A673 (cell line): ENCODE measurements around the gene INTS1. TPM values are rescaled to one million over a fixed set of nuclear protein-coding genes. Genes with fewer than 3 reads are reported as not detected.
"Not testable (repeated sequence)": the region's sequence is repeated elsewhere in the genome, so short reads cannot be mapped to it uniquely, and the experiment has no call there.

ENCODE experiments used
- BruUV-seq: library from RNA; stranded (reverse); fragments of 400-500 nt; replicated peaks from 2 replicates; lab custom pipeline; 2021; lab: Mats Ljungman, UMichigan
- CTCF ChIA-PET: fragments of 300-600 bp; sonication (Branson Sonifier 250); formaldehyde crosslinking; loops from one replicate; lab custom pipeline; 2022; ENCODE audit warnings: antibody characterized with exemption; lab: Charles Lee
- POLR2A ChIA-PET: fragments of 300-600 bp; sonication (Branson Sonifier 250); formaldehyde crosslinking; loops from one replicate; lab custom pipeline; 2022; ENCODE audit warnings: antibody characterized with exemption; ENCODE audit not compliant: low non-redundant PET; lab: Charles Lee
- DNase-seq: peaks from one replicate; pipeline ENCODE4 v3.0.0-alpha.2; 2015; ENCODE audit warnings: low spot score
- H3K27ac ChIP-seq: fragments of 200-600 bp; sonication (generic); 2 replicates; pipeline ENCODE4 v1.5.1; 2016; ENCODE audit warnings: mixed run types, low read depth, mild to moderate bottlenecking, mixed read lengths, antibody characterized with exemption, low read length; ENCODE audit not compliant: poor library complexity, severe bottlenecking
- H3K27me3 ChIP-seq: fragments of 200-600 bp; sonication (generic); replicated peaks from 2 replicates; pipeline ENCODE4 v1.6.1; 2017; ENCODE audit warnings: mixed run types, low read depth, mild to moderate bottlenecking, mixed read lengths, antibody characterized with exemption, low read length; ENCODE audit not compliant: insufficient read depth, poor library complexity
- H3K36me3 ChIP-seq: fragments of 200-600 bp; sonication (generic); 2 replicates; pipeline ENCODE4 v1.6.1; 2016; ENCODE audit warnings: mixed run types, mild to moderate bottlenecking, mixed read lengths, antibody characterized with exemption, low read length; ENCODE audit not compliant: insufficient read depth, poor library complexity, severe bottlenecking
- H3K4me1 ChIP-seq: fragments of 200-600 bp; sonication (generic); 2 replicates; pipeline ENCODE4 v1.6.1; 2017; ENCODE audit warnings: mixed run types, mild to moderate bottlenecking, mixed read lengths, antibody characterized with exemption, low read length; ENCODE audit not compliant: insufficient read depth, poor library complexity, severe bottlenecking
- H3K4me3 ChIP-seq: fragments of 200-600 bp; sonication (generic); 2 replicates; pipeline ENCODE4 v1.5.1; 2016; ENCODE audit warnings: low read depth, mixed run types, mild to moderate bottlenecking, mixed read lengths, low read length; ENCODE audit not compliant: poor library complexity, severe bottlenecking
- H3K9me3 ChIP-seq: fragments of 200-600 bp; sonication (generic); 2 replicates; pipeline ENCODE4 v1.6.1; 2016; ENCODE audit warnings: mixed run types, low read depth, mild to moderate bottlenecking, mixed read lengths, antibody characterized with exemption, low read length; ENCODE audit not compliant: poor library complexity, severe bottlenecking
- CTCF ChIP-seq: fragments of 300-800, 200-600 bp; sonication (generic); conservative IDR thresholded peaks from 2 replicates; pipeline ENCODE4 v1.5.1; 2017; ENCODE audit warnings: low read depth, mild to moderate bottlenecking, antibody characterized with exemption, low read length, moderate library complexity, mixed read lengths
- EZH2 ChIP-seq: fragments of 200-600 bp; sonication (generic); IDR thresholded peaks from 2 replicates; pipeline ENCODE4 v1.6.1; 2017; ENCODE audit warnings: borderline replicate concordance, low read depth, mild to moderate bottlenecking, mixed read lengths, antibody characterized with exemption, low read length; ENCODE audit not compliant: poor library complexity, severe bottlenecking
- intact Hi-C: fragments of 100-400 bp; cut with micrococcal nuclease; formaldehyde crosslinking; loops from one replicate; pipeline ENCODE4 v1.10.0; 2022; ENCODE audit not compliant: unreplicated experiment
- total RNA-seq: library from RNA; stranded (reverse); gene quantifications from 2 replicates; pipeline ENCODE4 v1.2.3, GENCODE V29; 2021

The INTS1 gene
- total RNA-seq, 1 experiment from 2014 or later, result 129 TPM

GRCh38 chr7:1444925-1445322, 59.3 kb downstream of the INTS1 start:
- DNase-seq, result no peak
- CTCF ChIA-PET, result no interaction called here
- POLR2A ChIA-PET, result interaction anchor here (0.5 kb wide), 1 partner anchor 62 kb away, joined by 10 read pairs; no protein-coding TSS in a partner anchor
- intact Hi-C loops, result no loop called here
- H3K27me3 ChIP-seq, result no peaks in the 10 kb centered on the region
- H3K4me3 ChIP-seq, result no peak overlapping the region
- no peak overlapping the region for H3K27ac ChIP-seq
- H3K36me3 ChIP-seq, result no peaks in the 10 kb centered on the region
- H3K9me3 ChIP-seq, result no peaks in the 10 kb centered on the region
- TF ChIP-seq EZH2, result no peak
- no TSS peak for BruUV-seq
- H3K4me1 ChIP-seq, result no peaks in the 10 kb centered on the region

- intact Hi-C loops, result no loop called here
- CTCF ChIA-PET, result no interaction called here
- DNase-seq, result no peak
- TF ChIP-seq EZH2, result no peak
- TF ChIP-seq CTCF, result no peak
- H3K27me3 ChIP-seq, result no peaks in the 10 kb centered on the region
- H3K27ac ChIP-seq, result no peak overlapping the region
- no peaks in the 10 kb centered on the region for H3K36me3 ChIP-seq
- no peaks in the 10 kb centered on the region for H3K9me3 ChIP-seq
- POLR2A ChIA-PET, result no interaction called here
- H3K4me1 ChIP-seq, result no peaks in the 10 kb centered on the region
- no peak overlapping the region for H3K4me3 ChIP-seq
- no TSS peak for BruUV-seq
These were observed 59.8 kb downstream of the INTS1 start for GRCh38 chr7:1444214-1444924.

GRCh38 chr7:1443587-1444200, 60.5 kb downstream of the INTS1 start:
- DNase-seq, H3K27me3 ChIP-seq, H3K4me1 ChIP-seq, POLR2A ChIA-PET, H3K27ac ChIP-seq, intact Hi-C loops, BruUV-seq, H3K36me3 ChIP-seq, H3K9me3 ChIP-seq, H3K4me3 ChIP-seq: not testable (repeated sequence)
- CTCF ChIA-PET, result interaction anchor here (0.5 kb wide), 1 partner anchor 172 kb away, joined by 3 read pairs; no protein-coding TSS in a partner anchor

- CTCF ChIA-PET, result interaction anchor here (1.1 kb wide), 1 partner anchor 10 kb away, joined by 3 read pairs; no protein-coding TSS in a partner anchor
- no TSS peak for BruUV-seq
- H3K4me3 ChIP-seq, result no peak overlapping the region
- POLR2A ChIA-PET, result no interaction called here
- H3K4me1 ChIP-seq, result no peaks in the 10 kb centered on the region
- no peak for DNase-seq
- H3K9me3 ChIP-seq, result no peaks in the 10 kb centered on the region
- no peak overlapping the region for H3K27ac ChIP-seq
- H3K27me3 ChIP-seq, result no peaks in the 10 kb centered on the region
- TF ChIP-seq CTCF (no peak), EZH2 (no peak)
- intact Hi-C loops, result no loop called here
- no peaks in the 10 kb centered on the region for H3K36me3 ChIP-seq
These were observed 61.6 kb downstream of the INTS1 start for GRCh38 chr7:1442355-1443124.
